NCI-H128 (cell line): ENCODE data around the gene RTRAF.

ENCODE experiments used
- DNase-seq: peaks from one replicate; lab custom pipeline; 2025; ENCODE audit not compliant: unreplicated experiment; lab: John Stamatoyannopoulos, UW

RTRAF gene

GRCh38 chr14:51993285-51993920 is 4.1 kb downstream of the RTRAF start:
- no peak for DNase-seq

DNA sequence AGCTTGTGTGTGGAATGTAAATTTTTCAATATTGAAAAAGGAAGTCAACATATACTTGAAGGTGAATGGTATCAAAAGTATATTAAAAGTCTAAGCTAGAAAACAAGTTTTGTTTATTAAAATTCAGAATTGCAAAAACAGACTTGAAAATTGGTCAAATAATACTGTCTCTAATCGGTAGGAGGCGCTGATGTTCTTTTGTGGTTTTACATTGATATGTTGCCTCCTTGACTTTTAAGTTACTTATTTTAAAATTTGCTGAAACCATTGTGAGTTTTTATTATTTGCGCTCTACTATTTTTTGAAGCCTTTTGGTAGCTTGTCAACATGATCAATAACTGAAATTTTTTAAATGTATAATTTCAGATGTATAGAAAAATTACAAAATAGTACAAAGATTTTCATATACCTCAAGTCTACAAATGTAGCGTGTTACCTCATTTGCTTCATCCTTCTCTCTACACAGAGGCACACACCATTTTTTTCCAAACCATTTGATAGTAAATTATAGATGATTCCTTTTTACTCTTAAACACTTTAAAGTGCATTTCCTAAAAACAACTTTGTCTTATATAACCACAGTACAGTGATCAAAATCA is 6.9 kb downstream of the RTRAF start:
- no peak for DNase-seq

DNA sequence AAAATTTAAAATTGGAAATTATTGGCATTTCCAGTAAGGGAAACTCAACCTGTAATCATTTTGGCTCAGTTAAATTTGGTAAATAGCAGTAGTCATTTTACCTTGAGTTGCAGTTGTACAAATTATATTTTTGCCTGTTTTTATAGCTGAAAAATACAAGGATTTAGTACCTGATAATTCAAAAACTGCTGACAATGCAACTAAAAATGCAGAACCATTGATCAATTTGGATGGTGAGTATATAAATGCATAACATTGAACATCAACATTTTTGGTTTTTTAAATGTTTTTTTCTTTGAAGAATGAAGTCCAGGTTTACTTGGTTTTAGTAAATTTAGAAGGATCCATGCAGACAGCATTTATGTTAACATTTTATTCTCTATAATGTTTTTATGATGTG is 9.0 kb downstream of the RTRAF start:
- no peak for DNase-seq

- DNase-seq = no peak
These were observed 9.7 kb downstream of the RTRAF start for GRCh38 chr14:51999084-51999483.

GRCh38 chr14:52000019-52000582 is 10.8 kb downstream of the RTRAF start:
- no peak for DNase-seq

DNA sequence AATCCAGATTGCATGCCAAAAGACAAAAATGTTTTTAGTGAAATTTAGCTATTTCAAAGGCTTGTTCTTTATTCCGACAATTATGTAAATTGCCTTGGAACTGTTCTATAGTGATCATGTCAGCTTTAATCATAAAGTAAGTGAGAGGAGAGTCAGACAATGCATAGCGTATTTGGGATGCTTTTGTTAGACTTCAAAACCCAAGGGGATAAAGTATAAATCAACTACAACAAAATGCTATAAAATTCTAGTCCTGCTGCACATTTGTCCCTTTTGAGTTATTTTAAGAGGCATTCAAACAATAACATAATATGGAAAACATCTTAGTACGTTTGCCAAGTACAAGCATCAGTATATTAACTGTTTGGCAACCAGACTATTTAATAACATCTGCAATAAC is 11.3 kb downstream of the RTRAF start:
- no peak for DNase-seq

GRCh38 chr14:52002542-52002941 is 13.2 kb downstream of the RTRAF start:
- DNase-seq = no peak

GRCh38 chr14:52003324-52003723 is 14.0 kb downstream of the RTRAF start:
- DNase-seq = no peak

DNA sequence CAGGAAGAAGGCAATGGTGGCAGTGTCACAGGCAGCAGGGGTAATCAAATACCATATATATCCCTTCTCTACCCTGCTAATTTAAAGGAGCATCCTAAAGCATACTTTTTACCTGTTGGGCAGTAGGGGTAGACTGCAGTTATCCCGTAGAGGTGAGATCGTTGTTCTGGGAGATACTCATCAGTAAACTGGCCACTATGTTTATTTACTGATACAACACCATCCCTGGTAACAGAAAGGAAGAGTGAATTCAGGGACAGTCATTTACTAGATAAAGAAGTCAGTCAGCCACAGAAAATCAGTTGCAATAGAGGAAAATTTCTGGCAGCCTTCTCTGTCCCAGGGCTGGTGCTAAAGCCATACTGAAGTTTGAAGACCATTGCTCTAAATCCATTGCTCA is 16.3 kb downstream of the RTRAF start:
- no peak for DNase-seq

DNA sequence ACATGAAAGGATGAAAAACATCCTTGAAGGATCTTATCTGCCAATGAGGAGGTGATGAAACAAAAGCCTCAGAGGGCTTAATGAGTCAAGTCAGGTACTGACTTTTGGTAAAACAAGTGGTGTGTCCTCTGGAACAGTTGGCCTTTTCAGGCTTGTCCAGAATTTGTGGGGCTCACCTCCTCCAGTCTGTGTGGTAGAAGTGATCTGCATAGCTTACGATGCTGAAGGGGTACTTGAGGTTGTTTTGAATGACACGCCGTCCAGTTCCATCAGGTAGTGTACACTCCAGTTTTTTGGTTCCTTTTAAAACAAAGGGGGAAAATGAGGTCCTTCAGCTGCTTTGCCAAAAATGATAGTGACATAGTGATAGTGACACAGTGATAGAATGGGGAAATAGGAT is 17.0 kb downstream of the RTRAF start:
- no peak for DNase-seq

GRCh38 chr14:52007211-52007610 is 17.9 kb downstream of the RTRAF start:
- no peak for DNase-seq

DNA sequence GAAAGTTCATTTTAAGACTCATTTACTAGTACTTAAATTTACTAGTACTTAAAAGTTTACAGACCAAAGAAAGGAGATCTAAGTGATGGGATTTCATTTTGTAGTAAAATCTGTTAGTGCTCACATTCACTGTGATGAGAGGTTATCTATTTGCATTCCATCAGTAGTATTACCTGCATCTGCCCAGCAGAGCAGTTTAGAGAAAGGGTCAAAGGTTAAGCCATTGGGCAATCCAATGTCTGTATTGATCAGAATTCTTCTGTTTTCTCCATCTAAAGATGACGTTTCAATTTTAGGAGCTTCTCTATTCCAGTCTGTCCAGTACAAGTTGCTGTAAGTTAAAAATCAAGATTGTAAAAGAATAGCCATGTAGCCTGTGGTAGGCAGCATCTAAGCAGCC is 18.3 kb downstream of the RTRAF start:
- no peak for DNase-seq

DNA sequence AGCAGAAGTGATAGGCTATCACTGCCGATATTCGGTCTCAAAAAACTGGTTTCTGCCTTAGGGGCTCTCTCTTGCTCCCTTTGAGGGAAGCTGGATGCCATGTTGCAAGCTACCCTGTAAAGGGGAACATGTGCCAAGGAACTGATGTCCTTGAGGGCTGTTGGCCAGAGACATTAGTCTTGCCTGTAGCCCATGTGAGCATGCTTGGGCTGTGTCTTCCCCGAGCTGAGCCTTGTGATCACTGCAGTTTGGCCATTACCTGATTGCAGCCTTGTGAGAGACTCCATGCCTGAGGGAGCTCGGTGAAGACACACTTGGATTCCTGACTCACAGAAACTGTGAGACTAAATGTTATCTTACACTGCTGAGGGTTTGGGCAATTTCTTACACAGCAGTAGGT is 18.8 kb downstream of the RTRAF start:
- no peak for DNase-seq

- no peak for DNase-seq
These were observed 20.9 kb downstream of the RTRAF start for GRCh38 chr14:52010173-52010693.

DNA sequence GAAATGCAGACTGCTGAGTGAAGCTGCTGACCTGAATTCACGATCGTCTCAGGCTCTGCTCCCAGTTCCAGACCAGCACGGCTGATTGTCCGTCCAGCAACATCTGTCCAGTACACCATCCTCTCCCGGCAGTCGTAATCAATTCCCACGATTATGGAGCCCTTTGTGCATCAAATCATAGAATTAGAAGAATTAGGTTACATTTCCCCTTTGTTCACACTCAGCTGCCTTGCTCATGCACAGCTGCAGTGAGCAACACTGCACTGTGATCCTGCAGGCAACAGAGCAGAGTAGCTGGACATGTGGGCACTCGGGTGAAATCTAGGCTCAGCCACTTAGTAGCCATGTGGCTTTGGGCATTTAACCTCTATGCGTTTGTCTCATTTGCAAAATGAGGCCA is 22.2 kb downstream of the RTRAF start:
- DNase-seq = no peak

GRCh38 chr14:52012635-52013034 is 23.3 kb downstream of the RTRAF start:
- no peak for DNase-seq

- DNase-seq = no peak
These were observed 24.7 kb downstream of the RTRAF start for GRCh38 chr14:52013984-52014600.

GRCh38 chr14:52014601-52015267 is 25.4 kb downstream of the RTRAF start:
- no peak for DNase-seq

- no peak for DNase-seq
These were observed 26.2 kb downstream of the RTRAF start for GRCh38 chr14:52015411-52016030.

DNA sequence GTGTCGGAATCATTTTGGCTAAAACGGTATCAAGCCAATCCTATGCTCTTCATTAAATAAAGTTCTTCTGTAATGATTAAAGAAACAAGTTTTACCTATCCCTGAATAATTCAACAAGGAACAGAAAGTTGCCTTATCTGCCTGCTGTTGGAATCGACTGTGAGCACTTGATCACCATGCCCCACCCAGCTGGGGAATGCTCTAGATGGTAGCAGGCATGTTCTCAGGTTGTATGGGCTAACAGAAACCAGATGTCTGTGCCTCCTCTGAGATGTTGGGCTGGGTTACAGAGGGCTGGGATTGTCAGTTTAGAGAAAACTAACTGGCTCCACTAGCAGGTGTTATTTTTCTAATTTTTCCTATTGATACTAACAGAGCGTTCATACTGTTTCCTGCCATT is 28.9 kb downstream of the RTRAF start:
- DNase-seq = no peak

DNA sequence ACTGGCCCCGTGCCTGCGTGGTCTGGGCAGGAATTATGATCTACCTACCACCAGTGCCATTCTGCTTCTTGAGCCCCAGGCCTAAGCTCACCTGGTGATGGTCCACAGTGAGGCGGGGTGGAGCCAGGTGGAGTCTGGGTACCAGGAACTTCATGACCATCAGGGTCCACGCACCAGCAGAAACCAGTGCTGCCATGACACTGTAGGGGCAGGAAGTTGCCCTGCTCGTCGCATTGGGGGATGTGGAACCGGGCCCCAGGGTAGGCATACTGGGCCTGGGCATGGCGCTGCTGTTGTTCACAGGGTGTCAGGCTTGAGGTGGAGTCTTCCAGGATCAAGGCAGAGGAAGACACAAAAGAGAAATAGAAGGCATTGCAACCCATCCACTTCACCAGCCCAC is 29.6 kb downstream of the RTRAF start:
- no peak for DNase-seq
